ENCODE results near the gene RABAC1. TPM values are rescaled to one million over a fixed set of nuclear protein-coding genes. Genes with fewer than 3 reads are reported as not detected.
A peak's percentile ranks its signal among the peaks of the same experiment; 100 is the strongest.

Gene RABAC1
- total and polyA plus RNA-seq, 2 of the 13 experiments (the other 11 are each of a cell fraction or from before 2014, with no cell fraction given): 37.4 to 74.0 TPM

DNA sequence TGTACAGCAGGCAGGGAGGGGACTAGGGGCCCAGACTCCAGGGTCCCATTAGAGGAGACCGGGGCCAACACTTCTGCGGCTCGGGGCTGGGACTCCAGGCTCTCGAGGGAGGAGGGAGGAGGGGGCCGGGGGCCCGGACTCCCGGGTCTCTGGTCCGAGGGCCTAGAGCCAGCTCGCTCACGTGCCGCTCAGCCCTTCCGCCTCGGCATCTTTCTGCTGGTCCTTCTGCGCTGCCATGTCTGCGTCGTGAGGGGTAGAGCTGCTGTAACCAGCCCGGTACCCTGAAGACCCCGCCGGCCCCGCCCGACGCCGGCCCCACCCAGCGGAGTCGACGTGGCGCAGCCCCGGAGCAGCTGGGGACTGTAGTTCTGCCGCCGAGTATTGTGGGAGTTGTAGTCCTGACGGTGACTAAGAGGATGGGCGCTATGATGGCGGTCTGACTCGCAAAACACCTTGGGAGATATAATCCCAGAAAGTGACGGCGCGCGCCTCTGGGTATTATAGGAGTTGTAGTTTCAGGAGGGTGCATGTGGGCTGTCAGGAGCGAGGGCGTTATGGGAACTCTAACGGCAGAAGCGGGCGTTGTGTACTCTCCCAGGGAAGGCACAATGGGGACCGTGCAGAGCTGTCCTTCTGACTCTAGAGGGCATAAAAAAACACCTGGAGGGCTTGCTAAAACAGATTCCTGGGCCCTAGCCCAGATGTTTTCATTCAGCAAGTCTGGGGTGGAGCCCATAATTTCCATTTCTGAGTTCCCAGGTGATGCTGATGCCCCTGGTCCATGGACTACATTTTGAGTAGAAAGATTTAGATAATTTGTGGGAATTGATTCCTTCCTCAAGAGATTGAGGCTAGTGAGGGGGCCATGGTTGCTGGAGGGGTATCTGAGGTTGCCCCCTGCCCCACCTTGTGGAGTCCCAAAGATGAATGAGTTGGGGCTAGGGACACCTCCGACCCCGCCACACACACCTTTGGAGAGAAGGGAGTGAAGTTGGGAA, at the start of gene RABAC1 (continued):
- TF ChIP-seq KIAA2018 (CRISPR knock-in tag; IDR thresholded peaks at IDR 0.05; ENCODE audit: borderline replicate concordance) (no peak), ZNF432 (CRISPR knock-in tag; IDR thresholded peaks at IDR 0.05; ENCODE audit: borderline replicate concordance) (no peak), ZNF788 (CRISPR knock-in tag; IDR thresholded peaks at IDR 0.05; ENCODE audit: borderline replicate concordance) (no peak), PHF5A (CRISPR knock-in tag; IDR thresholded peaks at IDR 0.05; ENCODE audit: low read depth, unreplicated experiment) (peak; percentile 43), ZFP36 (IDR thresholded peaks at IDR 0.05; ENCODE audit: borderline replicate concordance, low read depth, low read length, partially characterized antibody) (no peak), SOX5 (CRISPR knock-in tag; IDR thresholded peaks at IDR 0.05; ENCODE audit: borderline replicate concordance) (peak; percentile 22; the same call in 1 of the 2 replicates), ZNF775 (CRISPR knock-in tag; IDR thresholded peaks at IDR 0.05; ENCODE audit: borderline replicate concordance) (no peak), TFAP4 (IDR thresholded peaks at IDR 0.05; ENCODE audit: borderline replicate concordance, low read depth) (peak; percentile 43; the same call in 1 of the 2 replicates), BATF2 (CRISPR knock-in tag; IDR thresholded peaks at IDR 0.05) (no peak), GTF3A (CRISPR knock-in tag; conservative IDR thresholded peaks at IDR 0.05) (no peak), ZNF782 (CRISPR knock-in tag; IDR thresholded peaks at IDR 0.05; ENCODE audit: borderline replicate concordance) (no peak), ZFAT (CRISPR knock-in tag; conservative IDR thresholded peaks at IDR 0.05) (no peak), ZNF549 (CRISPR knock-in tag; IDR thresholded peaks at IDR 0.05) (no peak), KDM4B (CRISPR knock-in tag; IDR thresholded peaks at IDR 0.05) (no peak), ZFP62 (CRISPR knock-in tag; IDR thresholded peaks at IDR 0.05) (peak; percentile 93; the same call in 1 of the 2 replicates), ATF1 (CRISPR knock-in tag; IDR thresholded peaks at IDR 0.05) (peak; percentile 91), NFKBIZ (CRISPR knock-in tag; IDR thresholded peaks at IDR 0.05) (no peak), U2AF1 (optimal IDR thresholded peaks at IDR 0.05; ENCODE audit: low read depth, low read length) (no peak)
- TF ChIP-seq, protein P1, sequence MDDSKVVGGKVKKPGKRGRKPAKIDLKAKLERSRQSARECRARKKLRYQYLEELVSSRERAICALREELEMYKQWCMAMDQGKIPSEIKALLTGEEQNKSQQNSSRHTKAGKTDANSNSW (CRISPR knock-in tag; IDR thresholded peaks at IDR 0.05; ENCODE audit: borderline replicate concordance): no peak

Data from HepG2 (cell line).